ENCODE data around the gene TCEA2. TPM values are rescaled to one million over a fixed set of nuclear protein-coding genes. Genes with fewer than 3 reads are reported as not detected.

The TCEA2 gene
- total and polyA plus RNA-seq, 2 of the 13 experiments (the other 11 are each of a cell fraction or from before 2014, with no cell fraction given), result 28.1 to 33.7 TPM

- TF ChIP-seq, protein P1, sequence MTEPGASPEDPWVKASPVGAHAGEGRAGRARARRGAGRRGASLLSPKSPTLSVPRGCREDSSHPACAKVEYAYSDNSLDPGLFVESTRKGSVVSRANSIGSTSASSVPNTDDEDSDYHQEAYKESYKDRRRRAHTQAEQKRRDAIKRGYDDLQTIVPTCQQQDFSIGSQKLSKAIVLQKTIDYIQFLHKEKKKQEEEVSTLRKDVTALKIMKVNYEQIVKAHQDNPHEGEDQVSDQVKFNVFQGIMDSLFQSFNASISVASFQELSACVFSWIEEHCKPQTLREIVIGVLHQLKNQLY (CRISPR knock-in tag; IDR thresholded peaks at IDR 0.05), result peak; percentile 44; the same call in 1 of the 2 replicates
- TF ChIP-seq TP53 (CRISPR knock-in tag; conservative IDR thresholded peaks at IDR 0.05), result no peak
- TF ChIP-seq, protein P2, sequence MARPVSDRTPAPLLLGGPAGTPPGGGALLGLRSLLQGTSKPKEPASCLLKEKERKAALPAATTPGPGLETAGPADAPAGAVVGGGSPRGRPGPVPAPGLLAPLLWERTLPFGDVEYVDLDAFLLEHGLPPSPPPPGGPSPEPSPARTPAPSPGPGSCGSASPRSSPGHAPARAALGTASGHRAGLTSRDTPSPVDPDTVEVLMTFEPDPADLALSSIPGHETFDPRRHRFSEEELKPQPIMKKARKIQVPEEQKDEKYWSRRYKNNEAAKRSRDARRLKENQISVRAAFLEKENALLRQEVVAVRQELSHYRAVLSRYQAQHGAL (CRISPR knock-in tag; IDR thresholded peaks at IDR 0.05; ENCODE audit: not compliant biosample characterization), result peak; percentile 93
- no peak for TF ChIP-seq FOSL2 (CRISPR knock-in tag; IDR thresholded peaks at IDR 0.05)
- no peak for TF ChIP-seq SOX6 (IDR thresholded peaks at IDR 0.05)
- peak; percentile 58 for TF ChIP-seq SOX6 (CRISPR knock-in tag; IDR thresholded peaks at IDR 0.05)
- peak; percentile 76; the same call in 1 of the 2 replicates for TF ChIP-seq KDM3A (CRISPR knock-in tag; IDR thresholded peaks at IDR 0.05; ENCODE audit: low read depth)
- peak; percentile 88; the same call in 1 of the 2 replicates for TF ChIP-seq ZNF232 (CRISPR knock-in tag; IDR thresholded peaks at IDR 0.05; ENCODE audit: borderline replicate concordance)
- TF ChIP-seq ZZZ3 (CRISPR knock-in tag; IDR thresholded peaks at IDR 0.05; ENCODE audit: borderline replicate concordance), result no peak; the same call in 1 of the 2 replicates
- 0 out of 2 replicates have a peak, but pooled peaks have one; percentile 0 for TF ChIP-seq SMYD3 (CRISPR knock-in tag; IDR thresholded peaks at IDR 0.05)
- TF ChIP-seq SNAPC4 (CRISPR knock-in tag; IDR thresholded peaks at IDR 0.05), result 0 out of 2 replicates have a peak, but pooled peaks have one; percentile 85
- peak; percentile 50; the same call in 1 of the 2 replicates for TF ChIP-seq SKIL (CRISPR knock-in tag; IDR thresholded peaks at IDR 0.05; ENCODE audit: borderline replicate concordance)
- peak; percentile 96 for TF ChIP-seq ZNF781 (CRISPR knock-in tag; IDR thresholded peaks at IDR 0.05; ENCODE audit: borderline replicate concordance, not compliant biosample characterization)
- TF ChIP-seq FOSL1 (CRISPR knock-in tag; IDR thresholded peaks at IDR 0.05; ENCODE audit: borderline replicate concordance), result no peak
- TF ChIP-seq, protein P3, sequence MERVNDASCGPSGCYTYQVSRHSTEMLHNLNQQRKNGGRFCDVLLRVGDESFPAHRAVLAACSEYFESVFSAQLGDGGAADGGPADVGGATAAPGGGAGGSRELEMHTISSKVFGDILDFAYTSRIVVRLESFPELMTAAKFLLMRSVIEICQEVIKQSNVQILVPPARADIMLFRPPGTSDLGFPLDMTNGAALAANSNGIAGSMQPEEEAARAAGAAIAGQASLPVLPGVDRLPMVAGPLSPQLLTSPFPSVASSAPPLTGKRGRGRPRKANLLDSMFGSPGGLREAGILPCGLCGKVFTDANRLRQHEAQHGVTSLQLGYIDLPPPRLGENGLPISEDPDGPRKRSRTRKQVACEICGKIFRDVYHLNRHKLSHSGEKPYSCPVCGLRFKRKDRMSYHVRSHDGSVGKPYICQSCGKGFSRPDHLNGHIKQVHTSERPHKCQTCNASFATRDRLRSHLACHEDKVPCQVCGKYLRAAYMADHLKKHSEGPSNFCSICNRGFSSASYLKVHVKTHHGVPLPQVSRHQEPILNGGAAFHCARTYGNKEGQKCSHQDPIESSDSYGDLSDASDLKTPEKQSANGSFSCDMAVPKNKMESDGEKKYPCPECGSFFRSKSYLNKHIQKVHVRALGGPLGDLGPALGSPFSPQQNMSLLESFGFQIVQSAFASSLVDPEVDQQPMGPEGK (CRISPR knock-in tag; IDR thresholded peaks at IDR 0.05), result peak; percentile 100
- TF ChIP-seq ZNF251 (CRISPR knock-in tag; IDR thresholded peaks at IDR 0.05), result no peak
Measured at GRCh38 chr20:64053841-64054661, 8.9 kb upstream of the TCEA2 start (continued).
